IPS-15b (cell line): ENCODE data around the gene TMEM254.
"Not testable (repeated sequence)": the region's sequence is repeated elsewhere in the genome, so short reads cannot be mapped to it uniquely, and the experiment has no call there.

Experiments
- H3K27me3 ChIP-seq: one replicate; pipeline ENCODE4 v1.6.1; 2013; ENCODE audit warnings: low read length; ENCODE audit not compliant: control insufficient read depth, insufficient read depth
- H3K36me3 ChIP-seq: one replicate; pipeline ENCODE4 v1.6.1; 2013; ENCODE audit warnings: low read length; ENCODE audit not compliant: control insufficient read depth, insufficient read depth
- H3K4me1 ChIP-seq: one replicate; pipeline ENCODE4 v1.6.1; 2013; ENCODE audit warnings: mild to moderate bottlenecking, low read length; ENCODE audit not compliant: control insufficient read depth, insufficient read depth
- H3K4me3 ChIP-seq: one replicate; pipeline ENCODE4 v1.5.1; 2013; ENCODE audit warnings: low read depth, low read length
- H3K9ac ChIP-seq: one replicate; pipeline ENCODE4 v1.6.1; 2013; ENCODE audit warnings: low read depth, mild to moderate bottlenecking, low read length
- H3K9me3 ChIP-seq: one replicate; pipeline ENCODE4 v1.6.1; 2013; ENCODE audit warnings: mild to moderate bottlenecking, low read length; ENCODE audit not compliant: control insufficient read depth, insufficient read depth

Gene TMEM254

GRCh38 chr10:80110986-80111385 lies 32.5 kb downstream of the TMEM254 start:
- no peak overlapping the region for H3K9ac ChIP-seq
- no peak overlapping the region for H3K4me3 ChIP-seq
- no peaks in the 10 kb centered on the region for H3K36me3 ChIP-seq
- H3K27me3 ChIP-seq: no peaks in the 10 kb centered on the region
- H3K9me3 ChIP-seq: no peaks in the 10 kb centered on the region
- H3K4me1 ChIP-seq: peaks cover 6% of the 10 kb centered on the region

GRCh38 chr10:80118669-80119068 lies 40.2 kb downstream of the TMEM254 start:
- H3K36me3 ChIP-seq: no peaks in the 10 kb centered on the region
- no peaks in the 10 kb centered on the region for H3K4me1 ChIP-seq
- no peaks in the 10 kb centered on the region for H3K9me3 ChIP-seq
- H3K9ac ChIP-seq: no peak overlapping the region
- no peaks in the 10 kb centered on the region for H3K27me3 ChIP-seq
- H3K4me3 ChIP-seq: no peak overlapping the region

GRCh38 chr10:80122110-80122710 lies 43.7 kb downstream of the TMEM254 start:
- H3K27me3 ChIP-seq: no peaks in the 10 kb centered on the region
- H3K9me3 ChIP-seq: no peaks in the 10 kb centered on the region
- H3K4me1 ChIP-seq: no peaks in the 10 kb centered on the region
- H3K36me3 ChIP-seq: no peaks in the 10 kb centered on the region
- no peak overlapping the region for H3K4me3 ChIP-seq
- H3K9ac ChIP-seq: no peak overlapping the region

GRCh38 chr10:80122746-80123145 lies 44.3 kb downstream of the TMEM254 start:
- H3K36me3 ChIP-seq: no peaks in the 10 kb centered on the region
- H3K9ac ChIP-seq: no peak overlapping the region
- H3K27me3 ChIP-seq: no peaks in the 10 kb centered on the region
- no peak overlapping the region for H3K4me3 ChIP-seq
- H3K9me3 ChIP-seq: no peaks in the 10 kb centered on the region
- H3K4me1 ChIP-seq: no peaks in the 10 kb centered on the region

GRCh38 chr10:80126876-80127275 lies 48.4 kb downstream of the TMEM254 start:
- Histone ChIP-seq H3K27me3 (peaks cover 9% of the 10 kb centered on the region), H3K4me1 (no peaks in the 10 kb centered on the region), H3K4me3 (no peak overlapping the region), H3K36me3 (no peaks in the 10 kb centered on the region), H3K9ac (no peak overlapping the region), H3K9me3 (no peaks in the 10 kb centered on the region)

GRCh38 chr10:80131499-80131901 lies 53.0 kb downstream of the TMEM254 start:
- Histone ChIP-seq H3K36me3 (no peaks in the 10 kb centered on the region), H3K4me3 (no peak overlapping the region), H3K27me3 (peaks cover 23% of the 10 kb centered on the region), H3K9ac (no peak overlapping the region), H3K4me1 (no peaks in the 10 kb centered on the region), H3K9me3 (no peaks in the 10 kb centered on the region)

GRCh38 chr10:80132299-80133139 lies 54.1 kb downstream of the TMEM254 start, which contains the start of gene PLAC9:
Gene PLAC9 (plus strand): TSS chr10:80132730. CDS start chr10:80132763, 33 bp downstream.
- H3K4me3 ChIP-seq: peak within 1 kb of the TSS; percentile 54
- H3K27me3 ChIP-seq: peaks cover 23% of the 10 kb centered on the region
- H3K9ac ChIP-seq: peak within 1 kb of the TSS; percentile 54

GRCh38 chr10:80133206-80133605 lies 54.7 kb downstream of the TMEM254 start:
- Histone ChIP-seq H3K27me3 (peaks cover 23% of the 10 kb centered on the region), H3K9ac (no peak overlapping the region), H3K9me3 (no peaks in the 10 kb centered on the region), H3K4me3 (peak overlapping the region; percentile 54), H3K4me1 (no peaks in the 10 kb centered on the region), H3K36me3 (no peaks in the 10 kb centered on the region)

More at GRCh38 chr10:80132299-80133139, 54.1 kb downstream of the TMEM254 start, which contains the start of gene PLAC9:
- H3K4me1 ChIP-seq: no peaks in the 10 kb centered on the region
- H3K9me3 ChIP-seq: no peaks in the 10 kb centered on the region
- H3K36me3 ChIP-seq: no peaks in the 10 kb centered on the region

- not testable (repeated sequence) for H3K9ac ChIP-seq, H3K9me3 ChIP-seq, H3K36me3 ChIP-seq, H3K4me3 ChIP-seq, H3K4me1 ChIP-seq
- H3K27me3 ChIP-seq: peaks cover 23% of the 10 kb centered on the region
These were observed 55.2 kb downstream of the TMEM254 start for GRCh38 chr10:80133687-80134086.

GRCh38 chr10:80136134-80136571 lies 57.7 kb downstream of the TMEM254 start:
- no peaks in the 10 kb centered on the region for H3K4me1 ChIP-seq
- no peaks in the 10 kb centered on the region for H3K36me3 ChIP-seq
- H3K4me3 ChIP-seq: no peak overlapping the region
- no peaks in the 10 kb centered on the region for H3K9me3 ChIP-seq
- peaks cover 21% of the 10 kb centered on the region for H3K27me3 ChIP-seq
- H3K9ac ChIP-seq: no peak overlapping the region

GRCh38 chr10:80137031-80137862 lies 58.8 kb downstream of the TMEM254 start:
- no peaks in the 10 kb centered on the region for H3K9me3 ChIP-seq
- H3K4me3 ChIP-seq: no peak overlapping the region
- H3K4me1 ChIP-seq: no peaks in the 10 kb centered on the region
- H3K9ac ChIP-seq: no peak overlapping the region
- H3K36me3 ChIP-seq: no peaks in the 10 kb centered on the region
- H3K27me3 ChIP-seq: peaks cover 10% of the 10 kb centered on the region
